Esophagus squamous epithelium (tissue), 5 donors: Measurements from ENCODE around the gene CEP164. TPM values are rescaled to one million over a fixed set of nuclear protein-coding genes. Genes with fewer than 3 reads are reported as not detected.

Experiments used
- DNase-seq: peaks from one replicate; lab custom pipeline; 2025; lab: John Stamatoyannopoulos, UW
- H3K27ac ChIP-seq, 4 donors: fragments of 200-600 bp; sonication (generic); one replicate each; pipeline ENCODE4 v1.5.1; 2016 to 2019; ENCODE audit warnings: mild to moderate bottlenecking in 1 of 4
- H3K27me3 ChIP-seq, 4 donors: fragments of 200-600 bp; sonication (generic); 1 replicate in 3 of 4; 2 replicates in 1 of 4; pipeline versions ENCODE4 v1.5.1 to v1.6.0; 2017 to 2021; ENCODE audit warnings: antibody characterized with exemption in 1 of 4
- H3K36me3 ChIP-seq, 3 donors: fragments of 200-600 bp; sonication (generic); one replicate each; pipeline ENCODE4 v1.5.1; 2016 to 2019
- H3K4me1 ChIP-seq, 3 donors: fragments of 200-600 bp; sonication (generic); one replicate each; pipeline ENCODE4 v1.5.1; 2017 to 2019
- H3K4me3 ChIP-seq, 4 donors: fragments of 200-600 bp; sonication (generic); 1 replicate in 3 of 4; 2 replicates in 1 of 4; pipeline ENCODE4 v1.5.1; 2016 to 2019; ENCODE audit warnings: mild to moderate bottlenecking in 2 of 4, moderate library complexity in 1 of 4
- H3K9me3 ChIP-seq, 3 donors: fragments of 200-600 bp; sonication (generic); one replicate each; pipeline ENCODE4 v1.5.1; 2016 to 2019
- CTCF ChIP-seq, 6 experiments: fragments of 450-650 bp in 4 of 6; fragments of 200-600 bp in 2 of 6; sonication (generic) in 2 of 6; IDR thresholded peaks; one replicate each; pipeline ENCODE4 v1.5.1; 2016 to 2019; ENCODE audit warnings: antibody characterized with exemption in 6 of 6, mild to moderate bottlenecking in 4 of 6, moderate library complexity in 4 of 6
- POLR2A ChIP-seq, 4 donors: fragments of 450-650 bp; IDR thresholded peaks; one replicate each; pipeline ENCODE4 v1.6.1; 2017; ENCODE audit warnings: antibody characterized with exemption in 4 of 4, mild to moderate bottlenecking in 4 of 4, moderate library complexity in 3 of 4
- WGBS, 2 donors: methylation state at CpG; one replicate each; pipeline ENCODE4 v1.1.5; 2018; 5-methylcytosine and 5-hydroxymethylcytosine counted together
- intact Hi-C: fragments of 100-400 bp; cut with DNase I; formaldehyde crosslinking; loops from one replicate; pipeline ENCODE4 v1.15.0; 2022
- total RNA-seq, 4 donors: library from RNA; depleted of rRNA; stranded (reverse); fragments of >200 nt; gene quantifications; one replicate each; pipeline ENCODE4 v1.1.0, GENCODE V29; 2016
- donor health status: DM: yes; HTN: yes; CAD: no.

The CEP164 gene
- total RNA-seq, 4 donors from 2014 or later: 7.3 to 20.0 (median 13.0) TPM

GRCh38 chr11:117371453-117371852 is 43.8 kb downstream of the CEP164 start:
- no peaks in the 10 kb centered on the region for H3K27me3 ChIP-seq
- H3K9me3 ChIP-seq: no peaks in the 10 kb centered on the region
- peaks cover 12 to 100% (median 21%) of the 10 kb centered on the region in 3 donors for H3K36me3 ChIP-seq
- intact Hi-C loops: no loop called here
- 84 to 96% methylated on average over 4 of the region's 4 CpGs for WGBS, 2 donors
- DNase-seq: no peak
- no peaks in the 10 kb centered on the region for H3K4me1 ChIP-seq
- H3K4me3 ChIP-seq: no peak overlapping the region
- no peak overlapping the region for H3K27ac ChIP-seq
- TF ChIP-seq POLR2A (IDR thresholded peaks at IDR 0.05) (no peak), CTCF (IDR thresholded peaks at IDR 0.05) (no peak)

GRCh38 chr11:117374316-117375055 is 46.8 kb downstream of the CEP164 start:
- Histone ChIP-seq H3K4me1 (peaks cover 0 to 7% (median 6%) of the 10 kb centered on the region in 3 donors), H3K27me3 (no peaks in the 10 kb centered on the region), H3K36me3 (peaks cover 12 to 80% (median 21%) of the 10 kb centered on the region in 3 donors), H3K4me3 (no peak overlapping the region), H3K27ac (no peak overlapping the region), H3K9me3 (no peaks in the 10 kb centered on the region)
- intact Hi-C loops: no loop called here
- no peak for DNase-seq
- 86 to 90% methylated on average over 7 to 8 of the region's 8 CpGs for WGBS, 2 donors
- no peak for TF ChIP-seq POLR2A (IDR thresholded peaks at IDR 0.05)
- TF ChIP-seq CTCF (IDR thresholded peaks at IDR 0.05): no peak

- TF ChIP-seq POLR2A (IDR thresholded peaks at IDR 0.05): no peak
- no peak for TF ChIP-seq CTCF (IDR thresholded peaks at IDR 0.05)
- whole genome bisulfite sequencing, 2 donors: 86 to 91% methylated on average over 5 of the region's 5 CpGs
- H3K27ac ChIP-seq: no peak overlapping the region
- intact Hi-C loops: no loop called here
- H3K9me3 ChIP-seq: no peaks in the 10 kb centered on the region
- peaks cover 12 to 78% (median 24%) of the 10 kb centered on the region in 3 donors for H3K36me3 ChIP-seq
- H3K27me3 ChIP-seq: no peaks in the 10 kb centered on the region
- DNase-seq: no peak
- no peak overlapping the region for H3K4me3 ChIP-seq
- peaks cover 0 to 7% (median 6%) of the 10 kb centered on the region in 3 donors for H3K4me1 ChIP-seq
These were observed 48.3 kb downstream of the CEP164 start for GRCh38 chr11:117375960-117376359.

GRCh38 chr11:117376517-117376916 is 48.9 kb downstream of the CEP164 start:
- no peak overlapping the region for H3K27ac ChIP-seq
- intact Hi-C loops: no loop called here
- TF ChIP-seq POLR2A (IDR thresholded peaks at IDR 0.05): no peak
- TF ChIP-seq CTCF (IDR thresholded peaks at IDR 0.05): no peak
- peaks cover 0 to 7% (median 6%) of the 10 kb centered on the region in 3 donors for H3K4me1 ChIP-seq
- H3K36me3 ChIP-seq: peaks cover 12 to 78% (median 20%) of the 10 kb centered on the region in 3 donors
- 90 to 96% methylated on average over 1 to 2 of the region's 2 CpGs for WGBS, 2 donors
- H3K4me3 ChIP-seq: no peak overlapping the region
- DNase-seq: no peak
- H3K9me3 ChIP-seq: no peaks in the 10 kb centered on the region
- H3K27me3 ChIP-seq: no peaks in the 10 kb centered on the region
